SK-N-SH (cell line): ENCODE data around the gene OR10H4.

Experiments used
- EZH2phosphoT487 ChIP-seq: fragments of 200-600 bp; sonication (generic); IDR thresholded peaks from 2 replicates; pipeline ENCODE4 v1.6.1; 2017; ENCODE audit warnings: low read depth, mixed run types, mild to moderate bottlenecking, antibody characterized with exemption, moderate library complexity, borderline replicate concordance
- GABPA ChIP-seq: IDR thresholded peaks from 2 replicates; pipeline ENCODE4 v1.4.0; 2012; ENCODE audit warnings: low read depth, mild to moderate bottlenecking
- RAD21 ChIP-seq: IDR thresholded peaks from 2 replicates; pipeline ENCODE4 v1.6.1; 2012; ENCODE audit warnings: mild to moderate bottlenecking, low read length
- TAF1 ChIP-seq: IDR thresholded peaks from 2 replicates; pipeline ENCODE4 v1.6.1; 2012; ENCODE audit warnings: low read depth, mild to moderate bottlenecking, low read length, moderate library complexity, borderline replicate concordance

- TF ChIP-seq GABPA, result no peak
- TF ChIP-seq RAD21, result no peak
- no peak for TF ChIP-seq TAF1
- TF ChIP-seq EZH2phosphoT487, result no peak
These were observed 26.8 kb upstream of the OR10H4 start for GRCh38 chr19:15922021-15922420.
